Nephron progenitor cell (in vitro differentiated cells): ENCODE results near the gene GTPBP3.
A peak's percentile ranks its signal among the peaks of the same experiment; 100 is the strongest.

Experiments used
- DNase-seq: peaks from one replicate; pipeline ENCODE4 v3.0.0; 2021
- H3K27ac Mint-ChIP-seq: 2 replicates; pipeline ENCODE4 v1.8.0; 2021; ENCODE audit warnings: mild to moderate bottlenecking, moderate library complexity, mixed read lengths
- H3K27me3 Mint-ChIP-seq: 2 replicates; pipeline ENCODE4 v1.8.0; 2021; ENCODE audit warnings: mild to moderate bottlenecking, low read depth, mixed read lengths; ENCODE audit not compliant: poor library complexity
- H3K36me3 Mint-ChIP-seq: 2 replicates; pipeline ENCODE4 v1.8.0; 2021; ENCODE audit warnings: low read depth, mixed read lengths
- H3K4me1 Mint-ChIP-seq: 2 replicates; pipeline ENCODE4 v1.8.0; 2021; ENCODE audit warnings: mixed read lengths
- H3K4me3 Mint-ChIP-seq: 2 replicates; pipeline ENCODE4 v1.8.0; 2021; ENCODE audit warnings: mild to moderate bottlenecking, moderate library complexity, mixed read lengths
- H3K9me3 Mint-ChIP-seq: 2 replicates; pipeline ENCODE4 v1.8.0; 2021; ENCODE audit warnings: mild to moderate bottlenecking, moderate library complexity, mixed read lengths
- TF ChIP-seq, protein P1 (sequence below): fragments of 200-600 bp; sonication (generic); IDR thresholded peaks from 2 replicates; pipeline ENCODE4 v1.5.0; 2021; ENCODE audit warnings: antibody characterized with exemption

GTPBP3 gene

DNA sequence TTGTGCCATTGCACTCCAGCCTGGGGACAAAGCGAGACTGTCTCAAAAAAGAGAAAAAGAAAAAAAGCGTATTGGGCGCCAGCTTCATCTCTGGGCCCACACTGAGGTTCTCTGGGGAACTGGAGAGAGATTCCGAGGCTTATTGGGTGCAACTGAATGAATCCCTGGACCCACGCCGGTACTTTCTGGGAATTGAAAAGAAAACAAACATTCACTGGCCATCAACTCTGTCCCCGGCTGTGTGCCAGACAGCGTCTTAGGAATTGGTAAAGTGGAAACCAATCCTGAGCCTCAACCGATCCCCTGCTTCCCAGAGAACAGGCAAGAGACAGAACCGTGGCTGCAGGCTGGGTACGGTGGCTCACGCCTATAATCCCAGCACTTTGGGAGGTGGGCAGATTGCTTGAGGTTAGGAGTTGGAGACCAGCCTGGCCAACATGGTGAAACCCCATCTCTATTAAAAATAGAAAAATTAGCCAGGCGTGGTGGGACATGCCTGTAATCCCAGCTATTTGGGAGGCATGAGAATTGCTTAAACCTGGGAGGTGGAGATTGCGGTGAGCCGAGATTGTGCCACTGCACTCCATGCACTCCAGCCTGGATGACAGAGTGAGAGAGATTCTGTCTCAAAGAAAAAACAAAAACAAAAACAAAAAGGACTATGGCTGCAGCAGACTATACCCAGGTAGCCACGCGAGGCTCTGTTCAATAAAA is 11.3 kb upstream of the GTPBP3 start:
- H3K9me3 Mint-ChIP-seq: no peaks in the 10 kb centered on the region
- TF ChIP-seq, protein P1, sequence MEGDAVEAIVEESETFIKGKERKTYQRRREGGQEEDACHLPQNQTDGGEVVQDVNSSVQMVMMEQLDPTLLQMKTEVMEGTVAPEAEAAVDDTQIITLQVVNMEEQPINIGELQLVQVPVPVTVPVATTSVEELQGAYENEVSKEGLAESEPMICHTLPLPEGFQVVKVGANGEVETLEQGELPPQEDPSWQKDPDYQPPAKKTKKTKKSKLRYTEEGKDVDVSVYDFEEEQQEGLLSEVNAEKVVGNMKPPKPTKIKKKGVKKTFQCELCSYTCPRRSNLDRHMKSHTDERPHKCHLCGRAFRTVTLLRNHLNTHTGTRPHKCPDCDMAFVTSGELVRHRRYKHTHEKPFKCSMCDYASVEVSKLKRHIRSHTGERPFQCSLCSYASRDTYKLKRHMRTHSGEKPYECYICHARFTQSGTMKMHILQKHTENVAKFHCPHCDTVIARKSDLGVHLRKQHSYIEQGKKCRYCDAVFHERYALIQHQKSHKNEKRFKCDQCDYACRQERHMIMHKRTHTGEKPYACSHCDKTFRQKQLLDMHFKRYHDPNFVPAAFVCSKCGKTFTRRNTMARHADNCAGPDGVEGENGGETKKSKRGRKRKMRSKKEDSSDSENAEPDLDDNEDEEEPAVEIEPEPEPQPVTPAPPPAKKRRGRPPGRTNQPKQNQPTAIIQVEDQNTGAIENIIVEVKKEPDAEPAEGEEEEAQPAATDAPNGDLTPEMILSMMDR: no peak
- DNase-seq: no peak
- H3K27ac Mint-ChIP-seq: no peak overlapping the region
- H3K27me3 Mint-ChIP-seq: peaks cover 24% of the 10 kb centered on the region
- peak overlapping the region; percentile 54 for H3K4me3 Mint-ChIP-seq
- peaks cover 18% of the 10 kb centered on the region for H3K36me3 Mint-ChIP-seq
- peaks cover 25% of the 10 kb centered on the region for H3K4me1 Mint-ChIP-seq

DNA sequence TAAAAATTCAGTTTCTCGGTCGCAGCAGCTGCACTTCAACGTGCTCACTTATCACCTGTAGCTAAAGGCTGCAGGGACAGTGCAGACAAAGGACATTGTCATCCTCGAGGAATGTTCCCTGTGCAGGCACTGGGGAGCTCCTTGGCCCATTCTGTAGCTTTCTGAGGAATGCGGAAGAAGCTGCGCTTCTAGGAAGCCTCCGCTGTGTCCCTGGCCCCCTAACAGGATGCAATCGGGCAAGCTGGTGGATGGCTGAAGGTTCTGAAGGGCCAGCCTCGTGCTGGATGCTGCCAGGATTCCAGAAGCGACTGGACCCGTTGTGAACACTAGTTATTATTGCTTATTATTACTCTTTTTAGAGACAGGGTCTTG is 10.8 kb upstream of the GTPBP3 start:
- TF ChIP-seq, protein P1: no peak
- Mint-ChIP-seq H3K4me3 (peak overlapping the region; percentile 54), H3K27me3 (peaks cover 24% of the 10 kb centered on the region), H3K4me1 (peaks cover 25% of the 10 kb centered on the region), H3K36me3 (peaks cover 23% of the 10 kb centered on the region), H3K27ac (no peak overlapping the region), H3K9me3 (no peaks in the 10 kb centered on the region)
- DNase-seq: no peak

DNA sequence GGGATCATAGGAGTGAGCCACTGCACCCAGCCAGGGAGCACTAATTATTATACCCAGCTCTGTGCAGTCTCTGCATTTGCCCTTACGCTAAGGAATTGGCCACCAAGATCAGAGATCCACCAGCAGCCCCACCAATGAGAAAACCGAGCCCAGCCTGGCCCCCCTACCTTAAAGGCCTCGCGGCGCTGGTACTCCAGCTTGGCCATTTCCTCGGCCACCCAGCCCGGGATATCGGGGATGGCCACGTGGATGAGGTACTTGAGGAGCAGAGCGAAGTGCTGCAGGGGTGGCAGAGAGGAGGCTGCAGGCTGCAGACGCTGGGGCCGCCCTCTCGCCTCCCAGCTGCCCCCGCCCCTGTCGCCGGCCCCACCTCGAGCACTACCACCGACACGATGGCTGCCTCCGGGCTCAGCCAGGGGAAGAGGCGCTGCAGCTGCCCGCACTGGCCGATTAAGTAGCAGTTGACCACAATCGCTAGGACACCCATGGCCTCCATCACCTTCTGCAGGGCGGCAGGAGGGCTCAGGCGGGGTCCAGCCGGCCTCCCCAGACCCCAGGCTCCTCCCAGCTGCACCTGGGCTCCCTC is 10.2 kb upstream of the GTPBP3 start:
- Mint-ChIP-seq H3K36me3 (peaks cover 24% of the 10 kb centered on the region), H3K27me3 (peaks cover 27% of the 10 kb centered on the region), H3K9me3 (no peaks in the 10 kb centered on the region), H3K4me1 (peaks cover 25% of the 10 kb centered on the region), H3K27ac (peak overlapping the region; percentile 64), H3K4me3 (peak overlapping the region; percentile 87)
- no peak for DNase-seq
- TF ChIP-seq, protein P1: no peak

DNA sequence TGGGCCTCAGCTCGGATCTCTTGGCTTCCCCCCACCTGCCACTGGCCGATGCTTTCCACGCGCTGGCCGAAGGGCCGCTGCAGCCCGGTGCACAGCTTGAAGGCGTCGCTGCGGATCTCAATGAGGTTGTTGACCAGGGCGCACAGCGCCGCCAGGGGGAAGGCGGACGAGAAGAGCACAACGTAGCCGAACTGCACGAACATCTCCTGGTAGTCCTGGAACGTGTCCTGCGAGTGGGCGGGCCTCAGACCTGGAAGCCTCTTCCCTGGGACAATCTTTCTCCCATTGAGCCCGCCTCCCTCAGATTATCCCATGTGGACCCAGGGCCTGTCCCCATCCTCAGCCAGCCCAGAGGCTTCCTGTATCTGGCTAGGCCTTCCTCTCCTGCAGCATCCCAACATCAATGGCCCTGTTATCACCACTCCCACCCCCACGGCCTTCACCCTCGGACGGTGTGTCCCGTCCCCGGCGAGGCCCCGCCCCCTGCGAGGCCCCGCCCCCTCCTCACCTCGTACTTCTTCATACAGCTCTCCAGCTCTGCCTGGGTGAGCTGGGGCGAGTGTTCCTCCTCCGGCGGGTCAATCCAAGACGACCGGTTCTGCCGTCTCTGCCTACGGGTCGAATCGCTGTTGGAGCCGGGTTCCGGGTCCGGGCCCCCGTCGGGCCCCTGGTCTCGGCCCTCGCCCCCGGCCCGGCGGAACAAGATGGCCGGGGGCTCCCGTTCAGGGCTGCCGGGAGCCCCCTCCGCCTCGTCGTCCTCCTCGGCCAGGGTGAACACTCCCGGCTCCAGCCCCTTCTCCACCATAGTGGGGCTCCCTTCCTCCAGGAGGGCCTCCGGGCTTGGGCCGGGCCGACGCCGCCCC is 9.5 kb upstream of the GTPBP3 start:
- peaks cover 27% of the 10 kb centered on the region for H3K27me3 Mint-ChIP-seq
- H3K9me3 Mint-ChIP-seq: no peaks in the 10 kb centered on the region
- peaks cover 26% of the 10 kb centered on the region for H3K36me3 Mint-ChIP-seq
- H3K4me3 Mint-ChIP-seq: peak overlapping the region; percentile 87
- peaks cover 30% of the 10 kb centered on the region for H3K4me1 Mint-ChIP-seq
- H3K27ac Mint-ChIP-seq: peak overlapping the region; percentile 66
- DNase-seq: peak; percentile 87
- TF ChIP-seq, protein P1: peak; percentile 67

DNA sequence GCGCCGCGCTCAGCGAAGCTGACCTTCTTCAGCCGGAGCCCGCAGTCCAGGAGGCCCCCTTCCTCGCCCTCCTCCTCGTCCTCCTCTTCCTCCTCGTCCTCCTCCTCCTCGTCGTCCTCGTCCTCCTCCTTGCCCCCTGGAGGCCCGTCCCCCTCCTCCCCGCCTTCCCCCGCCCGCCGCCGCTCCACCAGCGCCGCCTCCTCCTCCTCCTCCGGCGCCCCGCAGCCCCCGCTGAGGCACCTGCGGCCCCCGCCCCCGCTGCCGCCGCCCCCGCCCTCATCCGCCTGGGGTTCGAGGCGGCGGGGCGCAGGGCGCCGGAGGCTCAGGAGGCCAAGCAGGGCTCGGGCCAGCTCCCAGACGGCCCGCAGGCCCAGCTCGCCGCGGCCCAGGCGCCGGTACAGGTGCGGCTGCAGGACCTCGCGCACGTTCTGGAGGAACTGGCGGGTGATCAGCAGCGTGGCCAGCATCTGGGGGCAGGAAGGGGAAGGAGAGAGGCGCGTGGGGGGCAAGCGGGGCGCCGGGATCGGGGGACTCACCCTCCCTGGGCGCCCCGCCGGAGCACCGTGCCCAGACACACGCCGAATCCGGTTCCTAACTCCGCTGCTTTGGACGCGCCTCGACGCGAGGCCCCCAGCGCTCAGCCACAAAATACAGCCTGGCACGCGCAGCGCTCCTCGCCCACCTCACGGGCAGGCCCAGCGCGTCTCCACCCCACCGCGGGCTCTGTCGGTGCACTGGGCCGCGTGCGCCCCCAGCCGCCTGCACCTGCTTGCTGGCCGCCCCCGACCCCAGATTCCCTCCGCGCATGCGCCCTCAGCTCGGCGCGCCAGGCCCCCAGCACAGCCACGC is 8.6 kb upstream of the GTPBP3 start:
- Mint-ChIP-seq H3K4me1 (peaks cover 35% of the 10 kb centered on the region), H3K27ac (no peak overlapping the region), H3K27me3 (peaks cover 31% of the 10 kb centered on the region), H3K9me3 (no peaks in the 10 kb centered on the region), H3K4me3 (peak overlapping the region; percentile 64), H3K36me3 (peaks cover 31% of the 10 kb centered on the region)
- TF ChIP-seq, protein P1: no peak
- DNase-seq: peak; percentile 57
